Fibroblast of the aortic adventitia (primary cell): ENCODE data around the gene COL15A1. TPM values are rescaled to one million over a fixed set of nuclear protein-coding genes. Genes with fewer than 3 reads are reported as not detected.

Experiments used
- DNase-seq: peaks from one replicate; pipeline ENCODE4 v3.0.0-alpha.2; 2010; ENCODE audit warnings: low read depth
- H3K4me3 ChIP-seq: 2 replicates; pipeline ENCODE4 v1.5.1; 2011; ENCODE audit warnings: low read depth, mild to moderate bottlenecking, control low read depth, low read length, moderate library complexity
- CTCF ChIP-seq: IDR thresholded peaks from 2 replicates; pipeline ENCODE4 v1.5.1; 2011; ENCODE audit warnings: mild to moderate bottlenecking, low read length, control low read depth, inconsistent platforms; ENCODE audit not compliant: insufficient read depth
- total RNA-seq: library from RNA; depleted of rRNA; stranded (reverse); fragments of >200 nt; gene quantifications from 2 replicates; pipeline ENCODE4 v1.2.3, GENCODE V29; 2012; ENCODE audit warnings: low replicate concordance

The COL15A1 gene
- total RNA-seq, 1 donor: 25.3 TPM

GRCh38 chr9:98967680-98968079 lies 24.0 kb downstream of the COL15A1 start:
- H3K4me3 ChIP-seq: no peak overlapping the region
- no peak for TF ChIP-seq CTCF
- DNase-seq: no peak

- H3K4me3 ChIP-seq: no peak overlapping the region
- DNase-seq: no peak
- no peak for TF ChIP-seq CTCF
Observed at GRCh38 chr9:98968601-98969337, 25.1 kb downstream of the COL15A1 start.

- no peak for TF ChIP-seq CTCF
- H3K4me3 ChIP-seq: no peak overlapping the region
- no peak for DNase-seq
Observed at GRCh38 chr9:98970532-98971041, 26.9 kb downstream of the COL15A1 start.

GRCh38 chr9:98971168-98971914 lies 27.6 kb downstream of the COL15A1 start:
- no peak for TF ChIP-seq CTCF
- H3K4me3 ChIP-seq: no peak overlapping the region
- DNase-seq: peak; percentile 62

- DNase-seq: no peak
- TF ChIP-seq CTCF: no peak
- H3K4me3 ChIP-seq: no peak overlapping the region
Observed at GRCh38 chr9:98971915-98972223, 28.2 kb downstream of the COL15A1 start.

GRCh38 chr9:98972716-98973115 lies 29.0 kb downstream of the COL15A1 start:
- no peak overlapping the region for H3K4me3 ChIP-seq
- DNase-seq: no peak
- TF ChIP-seq CTCF: no peak
